Mucosa of descending colon (tissue), 3 donors: ENCODE data around the gene NDP. TPM values are rescaled to one million over a fixed set of nuclear protein-coding genes. Genes with fewer than 3 reads are reported as not detected.

ENCODE experiments used
- ATAC-seq: fragments of 200-7000 bp; cut with Tn5 transposase; one replicate; pipeline ENCODE4 v1.9.1; 2020; ENCODE audit warnings: mild to moderate bottlenecking, moderate library complexity
- DNase-seq, 3 donors: peaks; one replicate each; pipeline ENCODE4 v3.0.0-alpha.2; 2020
- H3K36me3 ChIP-seq: fragments of 200-600 bp; one replicate; pipeline ENCODE4 v1.8.0; 2021; ENCODE audit warnings: low read depth, mild to moderate bottlenecking
- H3K4me1 ChIP-seq: fragments of 200-600 bp; one replicate; pipeline ENCODE4 v1.8.0; 2021; ENCODE audit warnings: low read depth, mild to moderate bottlenecking
- H3K4me3 ChIP-seq: fragments of 200-600 bp; one replicate; pipeline ENCODE4 v1.8.0; 2021; ENCODE audit warnings: mild to moderate bottlenecking
- H3K9me3 ChIP-seq: fragments of 200-600 bp; one replicate; pipeline ENCODE4 v1.8.0; 2021; ENCODE audit warnings: mild to moderate bottlenecking
- CTCF ChIP-seq: fragments of 200-600 bp; IDR thresholded peaks from one replicate; pipeline ENCODE4 v1.8.0; 2022; ENCODE audit warnings: antibody characterized with exemption, mild to moderate bottlenecking
- intact Hi-C, 2 donors: fragments of 100-400 bp; cut with DNase I in 1 of 2; cut with micrococcal nuclease in 1 of 2; formaldehyde crosslinking; loops; one replicate each; pipeline versions ENCODE4 v1.11.0 to v1.11.1; 2022; cut with DNase I, micrococcal nuclease
- total RNA-seq, 3 donors: library from RNA; stranded (reverse); fragmentation: NEBNext Ultra II Directional in 2 of 3; extraction: Animal tissue kit (Norgen Biotek cat#: 25700) in 2 of 3; gene quantifications; one replicate each; pipeline versions ENCODE4 v1.2.1 to v1.2.4, GENCODE V29; 2021 to 2023
- donor health status: DM: no; HTN: no; CAD: no; lungs with moderate emphysema.
- donor health status: DM: no; HTN: no; CAD: no.
- donor health status: DM: no; HTN: yes; CAD: no.

Gene NDP
- total RNA-seq, 3 donors from 2014 or later = not detected

DNA sequence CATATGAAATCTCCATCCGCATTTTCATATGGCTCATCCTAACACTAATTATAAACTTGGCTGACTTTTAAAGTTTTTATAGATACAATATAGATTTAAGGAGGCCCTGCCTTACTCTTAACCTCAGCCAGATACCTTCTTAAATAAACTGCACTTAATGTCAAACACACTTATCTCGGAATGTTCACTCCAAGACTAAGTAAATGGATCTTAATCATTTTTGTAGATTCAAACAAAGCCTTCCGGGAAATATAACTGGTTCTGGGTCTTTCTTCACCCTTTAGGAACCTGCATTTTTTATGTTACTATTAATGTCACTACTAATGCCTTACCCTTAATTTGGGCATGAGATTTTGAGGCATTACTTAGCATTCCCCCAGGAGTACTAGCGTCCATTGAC, 43.7 kb upstream of the NDP start:
- no peak overlapping the region for H3K4me3 ChIP-seq
- ATAC-seq (no peak), DNase-seq (no peak)
- no peaks in the 10 kb centered on the region for H3K9me3 ChIP-seq
- H3K36me3 ChIP-seq = no peaks in the 10 kb centered on the region
- intact Hi-C loops = no loop called here
- no peak for TF ChIP-seq CTCF
- H3K4me1 ChIP-seq = no peaks in the 10 kb centered on the region

GRCh38 chrX:44012484-44013096, 39.4 kb upstream of the NDP start:
- Histone ChIP-seq H3K4me3 (no peak overlapping the region), H3K36me3 (no peaks in the 10 kb centered on the region), H3K4me1 (no peaks in the 10 kb centered on the region), H3K9me3 (no peaks in the 10 kb centered on the region)
- intact Hi-C loops = no loop called here
- peak; percentile 3 to 45 (median 7) for DNase-seq
- peak; percentile 50 for ATAC-seq
- TF ChIP-seq CTCF = no peak

GRCh38 chrX:44011506-44011905, 38.3 kb upstream of the NDP start:
- no peaks in the 10 kb centered on the region for H3K4me1 ChIP-seq
- no peaks in the 10 kb centered on the region for H3K36me3 ChIP-seq
- intact Hi-C loops = no loop called here
- ATAC-seq = no peak
- no peak overlapping the region for H3K4me3 ChIP-seq
- TF ChIP-seq CTCF = no peak
- DNase-seq = no peak
- H3K9me3 ChIP-seq = no peaks in the 10 kb centered on the region

- intact Hi-C loops = no loop called here
- H3K9me3 ChIP-seq = no peaks in the 10 kb centered on the region
- H3K4me1 ChIP-seq = no peaks in the 10 kb centered on the region
- H3K4me3 ChIP-seq = no peak overlapping the region
- TF ChIP-seq CTCF = no peak
- ATAC-seq (no peak), DNase-seq (no peak)
- no peaks in the 10 kb centered on the region for H3K36me3 ChIP-seq
Measured at GRCh38 chrX:44010626-44011025, 37.4 kb upstream of the NDP start.

- no peak overlapping the region for H3K4me3 ChIP-seq
Measured at GRCh38 chrX:44006081-44006480, 32.9 kb upstream of the NDP start.

More at GRCh38 chrX:44006081-44006480, 32.9 kb upstream of the NDP start:
- Histone ChIP-seq H3K36me3 (no peaks in the 10 kb centered on the region), H3K9me3 (no peaks in the 10 kb centered on the region), H3K4me1 (no peaks in the 10 kb centered on the region)
- TF ChIP-seq CTCF = no peak
- ATAC-seq (no peak), DNase-seq (no peak)
- intact Hi-C loops = no loop called here
